ENCODE data around the gene PLCE1.

DNA sequence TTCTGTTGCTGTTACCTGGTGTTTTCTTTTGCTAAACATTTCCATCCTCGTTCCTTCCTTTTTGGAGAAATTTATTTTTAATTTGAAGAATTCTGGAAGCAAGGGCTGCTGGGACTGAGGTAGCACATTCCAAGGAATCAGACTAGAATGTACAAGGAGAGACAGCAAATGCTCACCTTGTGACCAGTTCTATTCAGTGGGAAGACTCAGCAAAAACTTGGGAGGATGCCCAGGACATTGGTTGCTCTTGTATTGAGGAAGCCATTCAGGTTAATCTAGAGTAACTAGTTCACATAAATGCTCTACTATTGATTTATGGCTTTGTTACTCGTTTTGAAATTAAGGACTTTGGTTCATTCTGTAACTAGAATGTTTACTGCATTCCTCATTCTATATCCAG, 11.3 kb downstream of the PLCE1 start:
- no peak for TF ChIP-seq ZNF274 (IDR thresholded peaks at IDR 0.05; ENCODE audit: low read depth, low read length)
- TF ChIP-seq SUZ12 (IDR thresholded peaks at IDR 0.05; ENCODE audit: extremely low read depth, insufficient read depth, insufficient read length): no peak

Data from NT2/D1 (cell line).